ENCODE measurements around the gene FXYD2. TPM values are rescaled to one million over a fixed set of nuclear protein-coding genes. Genes with fewer than 3 reads are reported as not detected.

The FXYD2 gene
- total RNA-seq, 1 donor from 2014 or later = 1.4 TPM

DNA sequence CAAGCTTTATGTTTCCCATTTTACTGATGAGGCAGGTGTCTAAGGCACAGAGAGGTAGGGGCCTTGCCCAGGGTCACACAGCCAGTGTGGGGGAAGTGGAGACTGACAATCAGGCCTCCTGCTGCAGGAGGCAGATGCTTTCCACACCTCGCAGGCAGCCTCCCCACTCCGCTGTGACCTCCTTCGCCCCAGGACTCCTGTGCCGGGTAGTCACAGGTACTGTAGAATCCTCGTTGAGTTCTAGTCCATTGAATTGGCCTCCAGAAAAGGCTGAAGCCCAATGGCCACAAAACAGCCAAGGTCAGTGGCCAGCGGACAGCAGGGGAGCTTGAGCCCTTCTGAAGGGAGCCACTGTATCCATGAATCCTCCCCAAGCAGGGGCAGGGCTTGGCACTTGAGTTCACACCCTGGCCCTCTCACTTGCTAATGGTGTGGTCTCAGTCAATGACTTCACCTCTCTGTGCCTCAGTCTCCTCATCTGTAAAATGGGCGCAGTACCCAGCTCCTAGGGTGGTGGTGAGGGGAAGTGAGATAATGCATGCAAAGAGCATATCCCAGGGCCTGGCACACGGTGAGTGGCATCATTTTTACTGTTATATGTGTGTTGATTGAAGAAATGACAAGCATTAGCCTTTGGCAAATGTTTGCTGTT is 1.1 kb upstream of the FXYD2 start:
- DNase-seq (no peak), ATAC-seq (no peak)
- intact Hi-C loops (cut with micrococcal nuclease) = no loop called here

DNA sequence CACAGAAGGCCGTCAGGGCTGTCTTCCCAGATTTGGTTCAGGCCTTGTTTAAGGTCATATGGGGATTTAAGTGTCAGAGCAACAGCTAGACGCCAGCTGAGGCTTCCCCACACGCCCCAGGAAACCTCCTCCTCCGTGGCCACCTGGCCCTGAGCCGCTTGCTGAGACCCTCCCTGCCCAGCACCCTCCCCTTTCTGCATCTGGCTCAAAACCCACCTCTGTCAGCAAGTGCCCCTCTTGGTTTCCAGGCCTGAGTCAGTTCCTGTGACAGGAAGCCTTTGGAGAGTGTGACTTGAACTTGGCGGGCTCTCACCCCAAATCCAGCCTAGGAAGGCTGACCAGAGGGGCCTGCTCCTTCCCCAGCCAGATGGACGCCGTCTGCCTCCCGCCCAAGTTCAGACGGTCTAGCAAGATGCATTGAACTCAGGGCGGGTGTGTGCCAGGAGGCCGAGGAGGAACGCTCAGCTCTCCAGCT is 561 bp downstream of the FXYD2 start:
- intact Hi-C loops (cut with micrococcal nuclease) = no loop called here
- ATAC-seq (peak; percentile 81), DNase-seq (peak; percentile 89)

DNA sequence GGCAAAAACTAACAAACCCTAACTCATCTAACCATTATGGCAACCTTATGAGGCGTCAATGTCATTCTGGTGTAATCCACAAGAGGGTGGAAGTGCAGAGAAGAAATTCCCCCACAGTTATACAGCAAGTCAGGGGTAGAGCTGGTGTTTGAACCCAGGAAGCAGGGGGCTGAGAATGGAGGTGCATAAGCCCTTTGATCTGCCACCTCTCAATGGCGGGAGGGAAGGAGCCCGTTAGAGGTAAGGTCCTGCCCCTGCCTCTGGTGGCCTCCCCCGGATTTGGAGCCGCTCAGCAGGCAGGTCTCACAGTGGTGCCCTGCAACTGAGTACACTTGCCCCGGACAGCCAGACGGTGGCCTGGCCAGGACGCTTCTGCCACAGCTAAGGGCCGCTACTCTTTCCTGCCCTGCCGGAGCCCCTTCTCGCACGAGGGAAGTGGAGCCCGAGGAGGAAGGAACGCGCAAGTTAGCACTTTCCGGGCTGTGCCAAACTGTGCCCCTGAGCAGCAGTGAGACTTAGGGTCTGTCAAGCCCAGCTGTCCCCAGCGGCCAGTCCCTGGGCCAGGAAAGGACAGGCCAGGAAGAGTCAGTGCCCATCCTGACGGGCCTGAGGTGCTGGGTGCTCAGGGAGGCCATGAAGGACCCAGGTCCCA is 1.1 kb downstream of the FXYD2 start:
- DNase-seq (peak; percentile 64), ATAC-seq (peak; percentile 2)
- intact Hi-C loops (cut with micrococcal nuclease) = no loop called here

DNA sequence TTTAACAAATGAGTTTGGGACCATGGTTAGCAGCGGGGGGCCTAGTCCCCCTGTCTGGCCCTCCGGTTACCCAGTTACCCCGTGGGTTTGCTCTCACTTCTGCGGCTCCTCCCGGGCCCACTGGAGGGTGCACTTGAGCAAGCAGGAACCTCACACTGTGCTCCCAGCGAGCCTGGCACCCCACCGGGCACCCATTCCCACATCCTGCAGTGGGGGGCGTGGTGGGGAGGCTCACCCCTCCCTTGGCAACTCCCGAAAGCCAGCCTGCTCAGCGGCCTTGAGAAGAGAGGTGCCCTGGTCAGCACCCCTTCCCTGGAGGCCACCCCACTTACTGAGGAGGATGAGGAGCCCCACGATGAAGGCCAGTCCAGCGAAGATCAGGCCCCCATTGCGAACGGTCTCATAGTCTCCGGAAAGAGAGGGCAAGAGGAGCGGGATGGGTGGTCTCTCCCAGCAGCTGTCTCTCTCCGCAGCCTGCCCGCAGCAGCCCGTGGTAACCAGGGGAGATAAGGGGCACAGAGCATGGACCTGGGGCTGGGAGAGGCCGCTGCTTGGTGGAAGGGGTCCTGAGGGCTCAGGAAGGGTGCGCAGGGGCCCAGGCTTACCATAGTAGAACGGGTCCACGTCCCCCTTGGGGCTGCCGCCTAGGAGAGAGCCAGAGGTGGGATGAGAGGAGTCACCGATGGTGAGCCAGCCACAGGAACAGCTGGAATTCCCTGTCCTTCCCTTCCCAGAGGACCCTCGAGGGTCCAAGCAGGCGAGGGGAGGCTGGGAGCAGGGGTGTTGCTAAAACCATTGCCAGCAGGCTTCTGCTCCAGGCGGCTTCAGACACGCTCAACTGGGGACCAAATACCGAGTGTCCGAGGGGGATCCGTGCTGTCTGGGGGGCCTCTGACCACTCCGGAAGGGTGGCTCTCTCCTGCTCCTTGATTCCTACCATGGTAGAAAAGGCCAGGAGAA is 2.2 kb downstream of the FXYD2 start:
- ATAC-seq = no peak
- peak; percentile 72 for DNase-seq
- intact Hi-C loops (cut with micrococcal nuclease) = no loop called here

DNA sequence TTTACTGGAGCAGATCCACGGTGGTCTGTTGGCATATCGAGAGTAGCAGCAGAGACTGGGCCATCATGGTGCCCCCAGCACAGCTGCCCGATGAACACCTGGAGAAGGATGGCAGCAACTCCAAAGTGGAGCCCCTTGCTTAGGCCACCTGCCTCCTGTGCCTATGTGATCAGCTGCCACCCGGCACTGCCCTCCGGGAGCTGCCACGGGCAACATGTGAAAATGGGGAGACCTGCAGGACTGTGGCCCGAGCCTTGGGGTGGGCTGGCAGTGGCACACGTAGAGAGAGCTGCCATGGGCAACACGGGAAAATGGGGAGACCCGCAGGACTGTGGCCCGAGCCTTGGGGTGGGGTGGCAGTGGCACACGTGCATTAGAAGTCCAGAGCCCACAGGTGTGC is 3.1 kb downstream of the FXYD2 start:
- ATAC-seq (no peak), DNase-seq (no peak)
- intact Hi-C loops (cut with micrococcal nuclease) = no loop called here

DNA sequence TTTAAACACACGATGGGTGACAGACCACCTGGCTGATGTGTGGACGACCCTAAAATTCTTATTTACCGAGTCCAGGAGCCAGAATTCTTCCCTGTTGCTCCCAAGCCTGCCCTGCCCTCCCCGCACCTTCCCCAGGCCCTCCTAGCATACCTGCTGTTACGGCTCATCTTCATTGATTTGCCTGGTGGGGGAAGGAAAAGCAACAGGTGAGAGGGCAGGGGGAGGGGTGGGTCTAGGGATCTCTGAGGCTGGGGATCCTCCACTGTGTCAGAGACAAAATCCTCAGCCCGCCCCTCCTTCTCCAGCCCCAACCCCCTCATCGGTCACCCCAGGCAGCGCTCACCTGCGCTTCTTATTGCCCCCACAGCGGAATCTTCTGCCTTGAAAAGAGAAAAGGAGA is 4.0 kb downstream of the FXYD2 start:
- DNase-seq = no peak
- intact Hi-C loops (cut with micrococcal nuclease) = no loop called here

DNA sequence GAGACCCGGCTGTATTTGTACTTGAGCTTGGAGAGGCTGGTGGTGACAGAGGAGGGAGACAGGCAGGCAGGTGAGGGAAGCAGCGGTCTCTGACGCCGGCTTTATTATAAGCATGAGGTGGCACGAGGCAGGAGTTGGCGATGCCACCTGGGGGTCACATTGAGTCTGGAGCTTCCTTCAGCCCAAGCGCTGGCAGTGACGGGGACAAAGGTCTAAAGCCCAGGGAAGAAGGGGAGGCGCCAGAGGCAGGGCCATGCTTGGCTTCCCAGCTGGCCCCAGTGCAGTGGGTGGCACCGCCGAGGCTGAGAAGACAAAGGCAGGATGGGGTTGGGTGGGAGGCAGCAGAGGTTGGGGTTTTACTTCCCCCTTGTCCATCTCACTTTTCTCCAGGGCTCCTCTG is 4.5 kb downstream of the FXYD2 start:
- intact Hi-C loops (cut with micrococcal nuclease) = no loop called here
- no peak for ATAC-seq
- DNase-seq = no peak

More for the DNA sequence above, 4.0 kb downstream of the FXYD2 start:
- no peak for ATAC-seq

DNA sequence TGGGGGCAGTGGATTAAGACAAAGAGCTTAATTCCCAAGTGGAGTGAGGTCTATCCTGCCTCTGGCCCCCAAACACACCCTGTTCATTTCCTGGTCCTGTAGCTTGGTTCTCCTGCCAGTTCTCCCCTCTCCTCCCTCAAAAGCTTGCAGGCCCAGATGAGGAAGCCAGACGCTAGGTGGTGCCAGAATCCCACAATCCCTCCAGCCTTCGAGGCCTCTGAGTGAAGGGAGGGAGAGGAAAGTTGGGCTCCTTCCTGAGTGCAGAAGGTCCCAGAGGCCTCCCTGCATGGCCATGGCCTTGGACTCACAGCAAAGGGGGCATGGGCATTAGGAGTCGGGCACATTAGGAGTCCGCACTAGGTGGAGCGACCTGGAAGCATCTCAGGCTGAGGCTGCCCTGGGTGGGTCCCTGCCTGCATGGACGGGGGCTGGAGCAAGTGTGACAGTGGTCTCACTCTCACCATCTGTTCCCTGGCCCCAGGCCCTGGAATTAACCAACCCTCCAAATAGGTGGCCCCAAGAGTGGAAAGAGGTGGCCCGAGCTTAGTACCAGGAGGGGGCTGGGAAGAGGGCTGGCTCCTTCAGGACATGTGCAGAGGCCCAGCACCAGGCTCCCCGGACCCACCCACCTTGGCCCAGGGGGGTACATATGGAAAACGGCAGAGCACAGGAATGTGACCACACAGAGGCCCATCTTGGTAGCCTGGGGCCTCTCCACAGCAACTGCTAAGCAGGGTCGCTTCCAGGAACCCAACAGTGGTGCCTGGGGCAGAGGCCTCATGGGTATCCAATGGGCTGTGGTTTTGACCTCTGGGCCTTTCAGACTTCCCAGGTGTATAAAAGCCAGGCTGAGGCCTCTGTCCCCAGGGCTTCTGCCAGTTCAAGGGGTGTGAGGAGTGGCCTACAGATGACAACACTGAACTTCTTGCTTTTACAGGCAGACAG is 5.2 kb downstream of the FXYD2 start:
- intact Hi-C loops (cut with micrococcal nuclease) = loop anchor here (10.0 kb wide), 1 partner anchor 235 kb away; no protein-coding TSS in a partner anchor
- ATAC-seq = peak; percentile 31
- peak; percentile 77 for DNase-seq

DNA sequence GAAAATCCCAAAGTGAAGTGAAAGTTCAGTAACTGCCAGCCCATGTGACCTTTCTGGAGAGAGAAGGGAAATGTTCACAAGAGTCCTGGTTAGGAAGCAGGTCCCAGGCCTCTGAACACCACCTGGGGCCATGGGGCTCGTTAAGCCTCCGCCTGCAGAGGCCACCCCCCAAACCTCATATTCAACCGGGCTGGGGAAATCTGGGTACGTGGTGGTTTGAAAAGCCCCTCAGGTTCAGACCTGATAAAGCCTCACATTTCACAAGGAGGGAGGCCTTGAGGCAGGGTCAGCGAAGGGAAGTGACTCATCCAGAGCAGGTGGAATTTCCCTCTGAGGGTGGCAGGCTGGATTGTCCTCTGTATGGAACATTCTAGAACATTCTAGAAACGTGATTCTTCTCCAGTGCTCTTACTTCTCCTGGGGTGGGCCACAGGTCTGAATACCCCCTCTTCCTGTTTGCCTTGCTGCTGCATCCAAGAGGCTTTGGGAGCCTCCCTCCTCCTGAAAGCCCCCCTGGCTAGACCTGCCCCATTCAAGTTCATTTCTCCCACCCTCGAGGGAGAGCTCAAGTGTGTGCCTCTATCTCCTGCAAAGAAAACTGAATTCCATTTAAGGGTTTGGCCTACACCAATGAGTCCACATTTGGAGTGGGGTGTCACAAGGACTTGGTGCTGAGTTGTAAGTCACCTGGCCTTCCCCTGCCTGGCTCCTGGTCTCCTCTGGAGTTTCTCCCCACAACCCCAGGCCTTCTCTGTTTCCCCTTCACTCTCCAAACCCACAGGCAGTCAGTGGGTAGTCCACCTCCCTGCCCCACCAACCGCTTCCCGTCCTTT is 6.3 kb downstream of the FXYD2 start:
- intact Hi-C loops (cut with micrococcal nuclease) = loop anchor here (10.0 kb wide), 1 partner anchor 237 kb away; no protein-coding TSS in a partner anchor
- DNase-seq (no peak), ATAC-seq (no peak)

DNA sequence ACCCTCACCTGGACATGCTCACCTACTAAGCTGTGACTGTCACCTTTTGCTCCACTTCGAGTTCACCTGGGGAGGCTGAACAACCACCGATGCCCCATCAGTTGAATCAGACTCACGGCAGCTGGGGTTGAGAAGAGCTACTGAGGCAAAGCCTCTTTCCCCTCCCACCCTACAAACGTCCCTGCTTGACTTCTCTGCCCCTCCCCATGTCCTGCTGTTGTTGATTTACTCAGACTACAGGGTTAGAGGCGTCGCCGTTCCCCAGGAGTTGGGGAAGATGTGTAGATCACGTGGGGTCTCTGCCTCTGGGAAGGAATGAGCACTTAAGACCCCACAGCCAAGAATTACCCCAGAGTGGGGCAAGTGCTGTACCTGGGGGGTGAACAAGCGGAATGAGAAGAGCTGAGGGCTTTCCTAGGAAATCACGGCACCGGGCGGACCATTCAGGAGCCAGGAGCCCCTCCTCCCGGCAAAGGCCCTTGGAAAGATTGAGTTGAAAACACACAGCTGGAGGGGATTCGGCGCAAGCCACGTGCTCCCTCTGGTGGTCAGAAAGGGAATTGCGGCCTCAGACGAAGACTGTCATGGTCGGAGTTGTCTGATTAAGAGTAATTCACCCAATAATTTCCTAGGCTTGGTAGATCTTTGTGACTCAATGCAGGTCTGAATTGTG is 7.0 kb downstream of the FXYD2 start:
- DNase-seq = peak; percentile 85
- peak; percentile 76 for ATAC-seq
- intact Hi-C loops (cut with micrococcal nuclease) = loop anchor here (10.0 kb wide), 1 partner anchor 237 kb away; no protein-coding TSS in a partner anchor

DNA sequence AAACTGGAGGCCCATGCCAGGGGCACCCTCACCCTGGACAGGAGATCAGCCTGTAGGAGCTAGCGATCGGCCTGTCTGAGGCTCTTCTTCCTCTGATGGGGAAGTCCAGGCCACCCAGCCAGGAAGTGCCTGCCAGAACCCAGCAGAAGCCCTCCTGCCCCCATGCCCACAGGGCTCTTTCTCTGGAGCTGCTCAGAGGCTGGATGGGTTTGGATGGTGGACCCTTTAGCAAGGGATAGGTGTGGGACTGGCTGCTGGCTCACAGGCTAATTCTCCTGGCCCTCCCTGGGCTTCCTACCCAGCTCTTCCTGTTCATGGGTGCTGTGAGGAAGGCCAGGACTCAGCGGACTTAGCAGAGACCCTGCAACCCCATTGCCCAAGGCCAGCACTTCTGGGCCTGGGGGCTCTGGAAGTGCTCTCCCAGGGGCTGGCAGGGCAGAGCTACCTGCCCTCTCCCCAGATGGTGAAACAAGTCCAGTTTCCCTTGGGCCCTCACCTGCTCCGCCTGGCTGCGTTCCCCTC is 7.6 kb downstream of the FXYD2 start:
- intact Hi-C loops (cut with micrococcal nuclease) = loop anchor here (10.0 kb wide), 1 partner anchor 238 kb away; no protein-coding TSS in a partner anchor
- DNase-seq (no peak), ATAC-seq (peak; percentile 7)

DNA sequence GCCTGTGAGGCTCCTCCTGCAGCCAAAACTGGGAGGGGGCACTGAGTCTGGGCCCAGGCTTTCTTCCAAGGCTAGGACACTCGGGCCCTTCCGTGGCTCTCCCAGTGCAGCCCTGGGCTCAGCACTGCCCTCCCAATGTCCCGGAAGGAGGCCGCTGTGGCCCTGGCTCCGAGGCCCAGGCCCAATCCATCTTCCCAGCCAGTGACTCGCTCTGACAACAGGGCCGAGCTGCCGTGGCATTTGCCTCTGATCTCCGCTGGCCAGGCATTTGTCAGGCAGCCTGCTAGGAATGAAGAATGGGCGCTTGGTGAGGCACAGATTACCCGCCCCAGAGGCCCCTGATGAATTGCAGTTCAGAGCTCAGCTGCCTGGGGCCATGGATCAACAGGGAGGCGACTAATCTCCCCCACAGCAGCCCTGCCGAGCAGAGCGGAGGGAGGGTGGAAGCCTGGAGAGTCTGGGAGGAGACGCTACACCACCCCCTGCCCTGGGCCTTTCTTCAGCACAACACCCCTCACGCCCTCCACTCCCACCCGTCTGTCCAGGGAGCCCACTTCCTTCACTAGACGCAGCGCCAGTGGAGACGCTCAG is 8.3 kb downstream of the FXYD2 start:
- no peak for DNase-seq
- intact Hi-C loops (cut with micrococcal nuclease) = loop anchor here (10.0 kb wide), 1 partner anchor 239 kb away; no protein-coding TSS in a partner anchor

DNA sequence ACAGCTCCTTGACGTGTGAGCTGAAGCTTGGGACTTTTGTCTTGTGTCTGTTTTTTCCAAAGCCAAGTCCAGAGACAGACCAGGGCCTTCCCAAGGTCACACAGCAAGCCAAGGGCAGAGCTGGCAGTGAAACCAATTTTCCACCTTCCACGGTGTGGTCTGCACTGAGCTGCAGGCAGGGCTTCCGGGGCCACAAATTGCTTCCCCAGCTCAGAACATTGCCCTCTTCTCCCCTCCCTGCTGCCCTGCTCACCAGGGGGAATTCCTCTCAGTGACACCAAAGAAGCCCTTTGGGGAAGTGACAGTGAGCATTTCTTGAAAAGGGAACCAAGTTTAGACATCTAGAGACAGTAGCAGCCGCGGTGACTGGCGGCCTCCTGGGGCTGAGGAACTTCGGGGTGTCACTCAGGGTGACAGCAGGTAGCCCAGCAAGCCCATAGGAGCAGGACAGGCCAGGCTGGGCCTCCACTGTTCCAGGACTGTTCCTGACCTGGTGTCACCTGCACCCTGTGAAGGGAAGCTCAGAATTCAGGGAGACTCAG is 9.2 kb downstream of the FXYD2 start:
- DNase-seq = peak; percentile 57
- ATAC-seq = peak; percentile 10
- intact Hi-C loops (cut with micrococcal nuclease) = loop anchor here (10.0 kb wide), 1 partner anchor 239 kb away; no protein-coding TSS in a partner anchor

More for the DNA sequence above, 8.3 kb downstream of the FXYD2 start:
- ATAC-seq = peak; percentile 20

DNA sequence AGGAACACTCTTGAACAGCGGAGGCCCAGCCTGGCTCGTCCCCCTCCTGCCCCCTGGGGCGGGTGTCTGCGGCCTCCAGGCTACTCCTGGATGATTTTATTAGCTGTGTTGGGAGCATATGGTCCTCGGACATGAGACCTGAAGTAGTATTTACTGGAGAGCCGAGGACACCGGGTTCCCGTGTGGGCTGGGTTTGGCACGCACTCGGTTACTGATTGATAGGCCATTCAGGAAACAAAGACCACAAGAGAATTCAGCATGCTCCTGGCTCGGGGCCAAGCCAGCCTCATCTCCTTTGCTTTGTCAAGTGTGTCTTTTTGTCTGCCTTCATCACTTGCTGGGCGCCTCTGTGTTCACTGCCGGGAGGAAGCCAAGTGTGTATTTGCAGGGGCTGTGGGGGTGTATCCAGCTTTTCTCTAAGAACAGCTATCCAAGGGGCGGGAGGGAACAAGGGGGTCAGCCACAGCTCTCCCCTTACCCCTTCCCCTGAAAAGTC is 9.7 kb downstream of the FXYD2 start:
- no peak for ATAC-seq
- DNase-seq = peak; percentile 83
- intact Hi-C loops (cut with micrococcal nuclease) = loop anchor here (10.0 kb wide), 1 partner anchor 240 kb away; no protein-coding TSS in a partner anchor

DNA sequence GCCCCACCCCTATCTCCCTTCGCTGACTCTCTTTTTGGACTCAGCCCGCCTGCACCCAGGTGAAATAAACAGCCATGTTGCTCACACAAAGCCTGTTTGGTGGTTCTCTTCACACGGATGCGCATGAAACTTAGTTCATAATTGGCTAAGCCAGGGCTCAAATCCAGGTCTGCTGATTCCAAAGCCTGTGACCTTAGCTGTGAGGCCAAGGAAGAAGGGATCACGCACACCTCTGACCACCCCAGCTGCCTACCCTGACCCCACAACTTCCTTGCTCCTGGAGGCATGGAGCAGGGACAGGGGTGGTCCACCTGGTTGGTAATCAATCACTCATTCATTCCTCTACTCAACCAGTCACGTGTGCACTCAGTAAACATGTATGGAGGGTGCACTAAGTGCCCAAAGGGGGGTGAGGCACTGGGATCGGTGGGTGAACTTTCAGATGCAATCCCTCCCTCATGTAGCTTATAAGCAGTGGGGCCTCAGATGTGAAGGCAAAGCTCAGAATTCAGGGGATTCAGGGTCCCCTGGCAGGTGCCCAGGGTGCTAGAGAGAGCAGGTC is 10.3 kb downstream of the FXYD2 start:
- intact Hi-C loops (cut with micrococcal nuclease) = loop anchor here (10.0 kb wide), 1 partner anchor 241 kb away; no protein-coding TSS in a partner anchor
- ATAC-seq (no peak), DNase-seq (no peak)

Data from left ventricle myocardium superior (tissue), 1 donor.